T-helper 1 cell treated with Interleukin-12 subunit alpha and Interleukin-12 subunit beta and Interleukin-4 antibody, amounts not matched to agents 30 μg/mL and 1 μg/mL, for 36 hours (primary cell): Measurements from ENCODE around the gene PRM2.

Experiments
- H3K27ac Mint-ChIP-seq: one replicate; pipeline ENCODE4 v1.8.0; 2021; ENCODE audit warnings: mild to moderate bottlenecking, mixed read lengths
- H3K27me3 Mint-ChIP-seq: one replicate; pipeline ENCODE4 v1.8.0; 2021; ENCODE audit warnings: low read depth, mixed read lengths
- H3K36me3 Mint-ChIP-seq: one replicate; pipeline ENCODE4 v1.8.0; 2021; ENCODE audit warnings: low read depth, mixed read lengths
- H3K4me1 Mint-ChIP-seq: one replicate; pipeline ENCODE4 v1.8.0; 2021; ENCODE audit warnings: low read depth, mixed read lengths
- H3K4me3 Mint-ChIP-seq: one replicate; pipeline ENCODE4 v1.8.0; 2021; ENCODE audit warnings: mild to moderate bottlenecking, moderate library complexity, mixed read lengths
- H3K9me3 Mint-ChIP-seq: one replicate; pipeline ENCODE4 v1.8.0; 2021; ENCODE audit warnings: mixed read lengths

PRM2 gene

GRCh38 chr16:11312718-11313492 is 36.6 kb upstream of the PRM2 start:
- no peaks in the 10 kb centered on the region for H3K27me3 Mint-ChIP-seq
- H3K27ac Mint-ChIP-seq = peak overlapping the region; percentile 73
- peaks cover 49% of the 10 kb centered on the region for H3K4me1 Mint-ChIP-seq
- H3K9me3 Mint-ChIP-seq = no peaks in the 10 kb centered on the region
- peaks cover 2% of the 10 kb centered on the region for H3K36me3 Mint-ChIP-seq
- peak overlapping the region; percentile 71 for H3K4me3 Mint-ChIP-seq

- peaks cover 46% of the 10 kb centered on the region for H3K4me1 Mint-ChIP-seq
- H3K9me3 Mint-ChIP-seq = no peaks in the 10 kb centered on the region
- peak overlapping the region; percentile 51 for H3K4me3 Mint-ChIP-seq
- H3K36me3 Mint-ChIP-seq = peaks cover 2% of the 10 kb centered on the region
- H3K27ac Mint-ChIP-seq = peak overlapping the region; percentile 95
- H3K27me3 Mint-ChIP-seq = no peaks in the 10 kb centered on the region
Observed at GRCh38 chr16:11310997-11311561, 34.8 kb upstream of the PRM2 start.

- H3K36me3 Mint-ChIP-seq = peaks cover 2% of the 10 kb centered on the region
- H3K9me3 Mint-ChIP-seq = no peaks in the 10 kb centered on the region
- H3K27ac Mint-ChIP-seq = peak overlapping the region; percentile 95
- peaks cover 45% of the 10 kb centered on the region for H3K4me1 Mint-ChIP-seq
- no peaks in the 10 kb centered on the region for H3K27me3 Mint-ChIP-seq
- peak overlapping the region; percentile 51 for H3K4me3 Mint-ChIP-seq
Observed at GRCh38 chr16:11310634-11310977, 34.3 kb upstream of the PRM2 start.

- no peak overlapping the region for H3K4me3 Mint-ChIP-seq
- H3K27me3 Mint-ChIP-seq = no peaks in the 10 kb centered on the region
- peak overlapping the region; percentile 95 for H3K27ac Mint-ChIP-seq
- H3K4me1 Mint-ChIP-seq = peaks cover 45% of the 10 kb centered on the region
- no peaks in the 10 kb centered on the region for H3K9me3 Mint-ChIP-seq
- peaks cover 2% of the 10 kb centered on the region for H3K36me3 Mint-ChIP-seq
Observed at GRCh38 chr16:11309895-11310633, 33.8 kb upstream of the PRM2 start.

GRCh38 chr16:11308493-11309283 is 32.4 kb upstream of the PRM2 start:
- H3K27ac Mint-ChIP-seq = no peak overlapping the region
- no peaks in the 10 kb centered on the region for H3K9me3 Mint-ChIP-seq
- H3K27me3 Mint-ChIP-seq = peaks cover 4% of the 10 kb centered on the region
- H3K4me3 Mint-ChIP-seq = no peak overlapping the region
- peaks cover 40% of the 10 kb centered on the region for H3K4me1 Mint-ChIP-seq
- peaks cover 2% of the 10 kb centered on the region for H3K36me3 Mint-ChIP-seq

- H3K4me1 Mint-ChIP-seq = peaks cover 32% of the 10 kb centered on the region
Observed at GRCh38 chr16:11307639-11308492, 31.6 kb upstream of the PRM2 start.

GRCh38 chr16:11306997-11307638 is 30.8 kb upstream of the PRM2 start:
- Mint-ChIP-seq H3K4me3 (no peak overlapping the region), H3K27me3 (peaks cover 4% of the 10 kb centered on the region), H3K27ac (peak overlapping the region; percentile 55), H3K36me3 (peaks cover 2% of the 10 kb centered on the region), H3K4me1 (peaks cover 27% of the 10 kb centered on the region), H3K9me3 (no peaks in the 10 kb centered on the region)

More at GRCh38 chr16:11307639-11308492, 31.6 kb upstream of the PRM2 start:
- Mint-ChIP-seq H3K4me3 (no peak overlapping the region), H3K9me3 (no peaks in the 10 kb centered on the region), H3K27me3 (peaks cover 4% of the 10 kb centered on the region), H3K27ac (no peak overlapping the region), H3K36me3 (peaks cover 2% of the 10 kb centered on the region)

GRCh38 chr16:11306381-11306780 is 30.1 kb upstream of the PRM2 start:
- peaks cover 22% of the 10 kb centered on the region for H3K4me1 Mint-ChIP-seq
- no peak overlapping the region for H3K4me3 Mint-ChIP-seq
- H3K9me3 Mint-ChIP-seq = no peaks in the 10 kb centered on the region
- H3K27me3 Mint-ChIP-seq = peaks cover 4% of the 10 kb centered on the region
- H3K27ac Mint-ChIP-seq = no peak overlapping the region
- peaks cover 2% of the 10 kb centered on the region for H3K36me3 Mint-ChIP-seq

GRCh38 chr16:11303405-11304138 is 27.3 kb upstream of the PRM2 start:
- Mint-ChIP-seq H3K4me1 (peaks cover 10% of the 10 kb centered on the region), H3K27ac (no peak overlapping the region), H3K36me3 (no peaks in the 10 kb centered on the region), H3K4me3 (no peak overlapping the region), H3K9me3 (no peaks in the 10 kb centered on the region), H3K27me3 (peaks cover 10% of the 10 kb centered on the region)

GRCh38 chr16:11302977-11303376 is 26.7 kb upstream of the PRM2 start:
- Mint-ChIP-seq H3K4me1 (peaks cover 8% of the 10 kb centered on the region), H3K9me3 (no peaks in the 10 kb centered on the region), H3K27me3 (peaks cover 11% of the 10 kb centered on the region), H3K4me3 (no peak overlapping the region), H3K27ac (no peak overlapping the region), H3K36me3 (no peaks in the 10 kb centered on the region)

- Mint-ChIP-seq H3K27me3 (peaks cover 15% of the 10 kb centered on the region), H3K4me1 (peaks cover 13% of the 10 kb centered on the region), H3K36me3 (no peaks in the 10 kb centered on the region), H3K27ac (no peak overlapping the region), H3K4me3 (no peak overlapping the region), H3K9me3 (no peaks in the 10 kb centered on the region)
Observed at GRCh38 chr16:11301645-11302501, 25.6 kb upstream of the PRM2 start.

GRCh38 chr16:11300560-11300892 is 24.2 kb upstream of the PRM2 start:
- H3K4me3 Mint-ChIP-seq = no peak overlapping the region
- no peaks in the 10 kb centered on the region for H3K9me3 Mint-ChIP-seq
- H3K36me3 Mint-ChIP-seq = no peaks in the 10 kb centered on the region
- H3K4me1 Mint-ChIP-seq = peaks cover 19% of the 10 kb centered on the region
- H3K27ac Mint-ChIP-seq = no peak overlapping the region
- peaks cover 15% of the 10 kb centered on the region for H3K27me3 Mint-ChIP-seq
